HG02759 (cell line): Measurements from ENCODE around the gene HAPLN1.

Source experiments
- ATAC-seq: cut with Tn5 transposase; IDR thresholded peaks from one replicate; pipeline ENCODE4 v1.9.1; 2021; ENCODE audit warnings: mild to moderate bottlenecking, moderate library complexity; ENCODE audit not compliant: unreplicated experiment

HAPLN1 gene

DNA sequence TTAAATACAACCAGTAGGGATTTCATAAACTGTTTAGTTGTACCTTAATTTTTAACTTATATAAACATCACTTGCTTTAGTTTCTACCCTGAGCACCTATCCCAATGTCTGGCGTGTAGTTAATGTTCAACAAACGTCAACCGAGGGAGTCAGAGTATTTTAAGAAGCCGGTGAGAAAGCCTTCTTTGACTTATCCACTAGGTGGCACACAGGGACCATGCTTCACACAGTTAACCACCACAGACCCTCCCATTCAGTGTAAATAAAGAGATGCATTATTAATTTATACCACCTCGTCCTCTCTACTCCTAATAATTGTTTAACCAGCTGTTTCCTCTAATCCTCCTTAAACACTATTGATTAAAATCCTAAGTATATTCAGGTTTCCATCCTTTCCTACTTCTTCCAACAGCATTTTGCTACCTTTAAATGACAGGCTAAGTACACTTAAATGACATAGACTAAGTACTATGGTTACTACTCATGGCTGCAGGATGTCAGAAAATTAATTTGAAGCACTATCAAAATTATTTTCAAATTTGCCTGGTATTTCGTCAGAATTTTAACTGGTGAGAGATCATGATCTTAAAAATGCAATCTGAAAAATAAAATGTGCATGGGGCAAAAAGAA, 2.3 kb downstream of the HAPLN1 start:
- ATAC-seq: peak; percentile 89

DNA sequence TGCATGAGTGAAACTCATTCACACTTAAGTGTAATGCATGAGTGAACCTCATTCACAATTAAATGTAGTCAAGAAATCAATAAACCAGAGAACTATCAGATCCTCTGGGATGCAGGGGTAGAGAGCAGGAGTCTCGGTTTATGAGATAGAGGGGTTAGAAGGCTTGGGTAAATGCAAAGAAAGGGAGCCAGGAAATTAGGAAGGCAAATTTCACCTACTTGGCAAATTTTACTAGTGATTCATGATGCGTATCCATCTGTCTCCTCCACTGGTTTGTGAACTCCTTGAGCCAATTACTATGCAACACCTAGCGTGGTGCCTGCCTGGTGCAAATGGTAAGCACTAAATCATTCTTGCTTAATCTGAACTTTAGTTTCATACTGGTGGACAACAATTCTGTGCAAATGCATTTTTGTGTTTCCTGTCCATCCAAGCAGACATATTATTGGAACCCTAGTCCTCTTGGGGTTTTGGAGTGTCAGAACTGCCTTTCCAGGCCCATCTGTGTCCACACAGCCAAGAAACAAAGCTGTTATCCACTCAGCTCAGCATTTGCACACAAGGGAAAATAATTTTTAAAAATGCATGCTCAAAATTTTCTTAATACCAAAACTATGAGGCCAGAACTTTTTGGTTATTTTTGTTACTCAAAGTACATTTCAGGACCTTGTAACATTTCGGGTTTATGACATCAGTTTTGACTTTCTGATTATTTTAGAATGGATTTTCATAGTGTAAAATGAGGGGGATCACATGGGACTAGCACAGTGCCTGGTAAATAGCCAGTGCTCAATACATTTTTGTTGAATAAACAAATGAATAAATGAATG, 5.2 kb downstream of the HAPLN1 start:
- no peak for ATAC-seq

DNA sequence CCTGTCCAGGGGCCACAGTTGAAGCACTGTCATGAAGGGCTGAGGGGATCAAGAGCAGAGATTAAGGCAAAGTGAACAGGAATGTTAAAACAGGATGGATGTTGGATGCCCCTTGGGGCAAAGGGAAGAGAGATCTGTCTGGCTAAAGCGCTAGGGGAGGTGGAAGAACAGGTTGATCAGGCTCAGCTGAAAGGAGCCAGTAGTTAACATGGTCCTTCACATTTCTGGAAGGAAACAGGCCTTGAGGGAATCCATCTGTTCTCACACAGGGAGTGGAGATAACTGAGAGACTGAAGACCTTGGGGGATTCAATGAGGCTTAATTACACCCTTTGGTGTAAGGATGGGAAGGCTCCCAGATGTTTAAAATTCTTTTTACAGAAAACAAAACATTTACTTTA, 5.8 kb downstream of the HAPLN1 start:
- no peak for ATAC-seq

DNA sequence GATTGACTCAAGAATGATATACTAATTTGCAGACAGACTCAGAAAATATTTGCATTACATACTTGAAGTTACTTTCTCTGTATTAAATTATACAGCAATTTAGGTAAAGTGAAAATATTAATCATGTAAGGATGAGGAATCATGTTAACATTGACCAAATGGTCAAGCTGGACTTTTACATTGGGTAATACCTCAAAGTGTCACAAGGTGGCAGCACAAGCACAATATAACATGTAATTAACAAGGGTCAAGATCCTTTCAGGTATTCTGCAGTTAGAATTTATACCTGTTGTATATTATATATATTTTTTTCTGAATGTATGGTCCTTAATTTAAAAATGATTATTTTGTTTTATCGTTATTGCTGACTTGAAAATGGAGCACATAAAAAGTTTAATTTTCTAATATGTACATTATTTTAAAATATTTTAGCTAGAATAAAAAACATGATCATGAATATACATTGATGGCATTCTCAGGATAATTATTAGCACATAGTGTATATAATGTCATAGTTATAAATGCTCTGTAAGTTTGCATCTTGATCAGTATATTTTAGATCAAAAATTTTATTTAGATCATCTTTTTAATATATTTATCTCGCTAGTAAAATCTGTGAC, 8.6 kb downstream of the HAPLN1 start:
- peak; percentile 80 for ATAC-seq

DNA sequence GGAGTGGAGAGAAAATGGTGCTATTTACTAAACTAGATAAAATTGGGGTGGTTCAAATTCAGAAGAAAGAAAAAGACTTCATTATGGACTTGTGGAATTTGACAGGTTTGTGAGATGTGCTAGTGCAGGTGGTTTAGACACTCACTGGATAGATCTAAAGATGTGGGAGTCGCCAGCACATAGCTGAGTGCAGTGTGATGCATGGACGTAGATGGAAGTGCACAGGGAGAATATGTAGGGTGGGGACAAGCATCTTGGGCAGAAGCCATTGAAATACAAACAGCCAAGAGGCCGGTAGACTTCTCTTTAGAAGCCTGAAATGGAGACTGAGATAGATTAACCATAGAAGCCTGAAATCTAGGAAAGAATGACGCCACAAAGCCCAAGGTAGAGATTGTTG, 10.7 kb downstream of the HAPLN1 start:
- ATAC-seq: no peak

DNA sequence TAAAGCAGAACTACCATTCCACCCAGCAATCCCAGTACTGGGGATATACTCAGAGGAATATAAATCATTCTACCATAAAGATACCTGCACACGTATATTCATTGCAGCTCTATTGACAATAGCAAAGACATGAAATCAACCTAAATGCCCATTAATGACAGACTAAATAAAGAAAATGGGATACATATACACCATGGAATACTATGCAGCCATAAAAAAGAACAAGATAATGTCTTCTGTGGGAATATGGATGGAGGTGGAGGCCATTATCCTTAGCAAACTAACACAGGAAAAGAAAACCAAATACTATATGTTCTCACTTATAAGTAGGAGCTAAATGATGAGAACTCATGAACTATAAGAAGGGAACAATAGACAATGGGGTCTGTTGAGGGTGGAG, 12.5 kb downstream of the HAPLN1 start:
- no peak for ATAC-seq

DNA sequence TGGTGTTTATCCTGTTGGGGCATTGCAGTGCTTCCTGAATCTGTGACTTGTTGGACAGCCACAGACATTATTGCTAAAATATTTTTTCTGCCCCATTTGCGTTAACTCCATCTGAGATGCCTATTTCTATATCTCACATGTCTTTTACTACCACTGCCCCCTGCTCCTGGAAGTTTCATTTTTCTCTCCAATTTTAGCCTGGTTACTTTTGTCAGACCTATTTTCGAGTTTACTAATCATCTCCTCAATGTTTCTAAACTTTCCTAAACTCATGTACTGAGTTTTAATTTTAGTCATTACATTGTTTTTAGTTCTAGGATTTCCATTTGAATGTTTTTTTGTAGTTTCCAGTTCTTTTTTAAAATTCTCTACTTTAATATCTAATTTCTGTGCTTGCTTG, 17.6 kb downstream of the HAPLN1 start:
- ATAC-seq: no peak

DNA sequence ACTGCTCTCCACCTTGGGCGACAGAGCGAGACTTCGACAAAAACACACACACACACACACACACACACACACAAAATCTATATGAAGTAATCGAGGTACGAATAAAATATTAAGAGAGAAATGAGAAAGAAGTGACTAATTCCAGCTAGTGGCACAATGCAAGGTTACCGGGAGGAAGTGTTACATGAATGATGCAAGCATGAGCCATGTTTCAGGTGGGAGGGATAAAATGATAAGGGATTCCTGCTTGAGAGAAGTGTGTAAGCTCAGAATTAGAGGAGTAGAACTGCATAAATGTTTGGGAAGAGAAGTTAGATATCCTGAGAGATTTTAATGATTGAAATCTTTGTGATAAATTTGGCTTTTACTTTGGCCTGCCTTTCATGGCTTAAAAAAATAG, 18.8 kb downstream of the HAPLN1 start:
- ATAC-seq: no peak

DNA sequence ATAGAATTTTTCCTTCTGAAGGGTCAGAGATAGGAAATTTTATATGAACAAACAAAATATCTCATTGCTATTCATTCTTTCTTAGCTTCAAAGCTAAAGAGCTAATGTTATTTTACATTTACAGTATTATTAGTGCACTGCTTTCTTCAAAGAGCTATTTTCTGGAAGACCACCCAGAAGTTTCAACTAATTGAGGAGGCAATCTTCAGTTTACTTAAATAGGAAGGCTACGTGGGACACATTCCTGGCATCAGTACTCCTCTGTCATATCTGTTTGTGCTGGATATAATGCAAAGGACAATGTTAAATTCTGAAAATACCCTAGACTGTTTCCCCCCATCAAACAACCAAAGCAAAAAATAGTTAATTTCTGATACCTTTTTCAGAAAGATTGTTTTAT, 30.8 kb downstream of the HAPLN1 start:
- ATAC-seq: no peak

DNA sequence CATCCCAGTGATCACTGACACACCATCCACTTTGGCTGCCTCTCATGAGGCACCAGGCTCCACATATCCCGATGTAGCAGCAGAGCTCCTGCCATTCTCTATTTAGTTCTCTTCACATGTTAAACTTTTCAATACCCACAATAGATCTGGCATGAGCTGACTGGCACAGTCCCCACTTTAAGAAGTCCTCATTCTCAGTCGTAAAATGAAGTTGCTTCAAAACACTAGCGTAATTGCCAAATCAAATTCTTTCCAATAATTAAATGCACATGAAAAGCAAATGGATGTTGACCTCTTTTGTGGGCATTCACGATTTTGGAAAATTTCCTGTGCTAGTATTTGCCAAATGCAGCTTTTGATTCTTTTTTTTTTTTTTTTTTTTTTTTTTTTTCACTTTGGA, 32.4 kb downstream of the HAPLN1 start:
- ATAC-seq: no peak

DNA sequence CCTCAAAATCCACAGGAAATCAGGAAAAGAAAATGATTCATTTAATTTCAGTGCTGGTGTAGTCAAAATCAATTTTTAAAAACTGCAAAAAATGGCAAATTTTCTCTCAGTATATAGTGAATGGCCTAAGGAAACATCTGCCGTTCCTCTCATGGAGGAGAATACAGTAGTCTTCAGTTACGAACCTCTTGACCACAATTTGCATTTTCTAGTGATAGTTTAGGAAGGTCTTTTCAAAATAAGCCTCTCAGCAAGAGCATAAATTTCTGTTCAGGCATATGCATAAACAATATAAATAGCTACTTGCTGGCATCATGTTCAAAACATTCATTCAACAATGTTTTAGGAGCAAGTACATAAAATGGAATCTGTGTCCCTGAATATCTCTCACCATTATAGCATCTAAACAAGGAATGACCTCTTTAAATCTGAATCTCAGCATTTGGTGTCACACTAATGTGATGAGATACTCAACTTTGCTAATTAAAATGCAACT, 33.5 kb downstream of the HAPLN1 start:
- ATAC-seq: no peak

DNA sequence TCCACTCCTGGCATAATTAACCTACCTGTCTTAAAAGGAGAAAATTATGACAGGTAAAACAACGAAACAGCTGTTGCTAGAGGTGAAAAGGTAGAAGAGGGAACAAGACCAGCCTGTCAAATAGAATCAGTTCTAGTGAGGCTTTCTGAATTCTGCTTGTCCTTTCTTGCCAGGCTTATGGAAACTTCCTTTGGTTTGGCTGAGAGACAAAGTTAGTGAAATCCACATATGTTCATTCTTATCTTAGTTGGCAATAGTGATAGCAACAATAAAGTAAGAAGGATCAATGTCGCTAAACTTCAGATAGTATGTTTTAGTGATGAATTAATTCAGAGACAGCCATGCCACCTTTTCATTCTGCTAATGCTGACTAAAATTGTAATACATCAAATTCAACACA, 34.4 kb downstream of the HAPLN1 start:
- ATAC-seq: no peak

DNA sequence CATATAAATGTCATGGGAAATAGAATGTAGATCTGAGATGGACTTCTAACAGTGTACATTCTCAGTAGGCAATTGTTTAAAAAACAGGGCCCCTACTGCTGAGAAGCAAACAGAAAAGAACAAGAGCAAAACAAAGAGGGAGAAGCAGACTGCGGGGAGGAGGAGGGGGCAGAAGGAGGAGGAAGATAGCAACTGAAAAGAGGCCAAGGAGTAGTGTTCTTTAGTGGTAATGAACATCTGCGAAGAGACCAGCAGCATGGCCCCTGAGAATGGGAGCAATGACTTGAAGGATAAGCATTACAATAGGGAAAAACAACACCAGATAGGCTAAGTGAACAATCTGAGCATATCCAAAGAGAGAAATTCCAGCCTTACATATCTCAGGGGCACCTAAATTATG, 36.8 kb downstream of the HAPLN1 start:
- no peak for ATAC-seq

DNA sequence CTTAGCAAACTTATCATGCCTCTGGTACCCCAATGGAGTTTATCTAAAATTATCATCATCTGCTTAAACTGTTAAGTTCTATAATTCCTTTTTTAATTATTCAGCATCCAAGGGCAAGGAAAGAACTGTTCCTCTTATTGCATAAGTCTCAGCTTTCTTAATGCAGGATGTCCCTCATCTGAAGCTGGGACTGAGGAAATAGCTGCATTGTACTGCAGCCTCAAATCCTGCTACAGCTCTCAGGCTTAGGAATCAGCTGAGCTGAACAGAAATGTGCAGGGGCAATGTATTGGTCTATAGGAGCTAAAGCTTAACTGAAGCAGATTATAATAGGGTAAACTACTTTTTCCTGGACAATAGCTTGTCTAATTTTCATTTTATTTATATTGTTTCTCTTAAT, 48.0 kb downstream of the HAPLN1 start:
- no peak for ATAC-seq

DNA sequence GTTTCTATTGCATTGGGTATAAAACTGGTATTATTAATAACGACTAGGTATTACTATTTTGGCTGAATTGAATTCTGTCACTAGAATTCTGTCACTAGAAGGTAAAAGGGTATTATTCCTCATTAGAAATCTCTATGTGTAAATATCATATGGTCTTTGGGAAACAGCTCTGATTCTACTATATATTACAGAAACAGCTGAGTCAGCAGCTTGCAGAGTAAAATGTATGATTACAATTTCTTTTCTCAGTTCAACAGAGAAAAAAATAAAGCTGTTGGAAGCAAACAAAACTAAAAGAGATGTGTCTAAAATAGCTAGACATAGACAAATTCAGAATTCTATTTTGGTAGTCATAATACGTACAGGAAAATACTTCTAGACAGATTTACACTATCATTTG, 48.5 kb downstream of the HAPLN1 start:
- no peak for ATAC-seq

DNA sequence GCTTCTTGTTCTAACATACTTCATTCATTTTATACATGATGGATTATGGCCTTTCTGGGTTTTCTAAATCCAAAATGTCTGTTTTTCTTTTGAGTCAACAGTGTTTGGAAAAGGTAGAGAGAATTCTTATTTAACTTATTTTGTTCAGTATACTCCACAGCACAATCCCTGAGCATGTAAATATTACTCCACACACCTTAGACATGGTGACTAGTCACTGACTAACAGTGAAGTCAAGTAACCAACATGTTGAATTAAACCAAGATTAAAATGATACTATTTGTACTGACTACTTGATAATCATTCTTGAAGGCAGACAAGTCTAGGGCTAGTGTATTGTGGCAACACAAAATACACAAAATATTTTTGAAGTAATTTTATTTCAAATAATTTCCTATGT, 55.0 kb downstream of the HAPLN1 start:
- no peak for ATAC-seq

DNA sequence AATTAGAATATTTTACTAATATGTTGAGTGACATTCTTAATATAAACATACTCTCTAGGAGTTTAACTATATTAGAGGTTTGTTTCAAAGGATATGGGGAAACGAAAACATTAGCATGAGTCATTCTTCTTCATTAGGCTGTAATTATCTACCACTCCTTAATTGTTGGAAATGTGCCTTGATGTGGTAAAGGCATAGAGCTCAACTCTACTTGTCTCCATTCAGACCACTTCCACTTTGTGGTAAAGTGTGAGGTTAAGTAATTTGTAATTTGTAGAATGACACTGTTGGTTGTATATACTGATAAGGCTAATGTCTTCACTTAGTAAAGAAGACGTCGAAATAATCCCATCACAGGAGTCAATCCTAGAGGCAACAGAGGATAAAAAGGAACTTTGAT, 58.1 kb downstream of the HAPLN1 start:
- ATAC-seq: no peak

DNA sequence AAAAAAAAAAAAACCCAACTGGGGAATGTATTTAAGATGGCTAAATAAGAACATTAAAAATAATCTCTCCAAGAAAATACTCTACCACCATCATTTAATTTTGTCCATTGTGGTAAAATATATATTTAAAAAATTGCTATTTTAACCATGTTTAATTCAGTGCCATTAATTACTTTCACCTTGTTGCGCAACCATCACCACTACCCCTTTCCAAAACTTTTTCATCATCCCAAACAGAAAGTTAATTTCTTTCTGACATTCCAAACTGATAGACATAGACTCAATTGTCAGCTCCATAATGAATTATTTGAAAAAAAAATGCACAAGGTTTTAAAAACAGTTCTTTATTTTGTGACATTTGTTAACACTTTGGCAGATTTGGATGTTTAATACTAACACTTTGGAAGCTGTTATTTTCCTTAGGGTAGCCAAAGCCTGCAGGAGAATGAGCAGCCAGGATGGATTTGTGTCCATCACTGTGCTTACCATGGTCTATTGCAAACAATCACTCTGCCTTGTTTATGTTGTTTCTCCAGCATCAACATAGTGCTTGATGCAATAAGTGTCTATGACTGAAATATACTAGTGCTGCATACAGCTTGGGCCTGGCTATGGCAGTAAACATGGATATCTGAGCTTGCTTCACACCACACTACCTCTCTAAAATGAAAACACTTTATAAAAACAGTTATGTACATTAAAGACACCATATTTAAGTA, 62.7 kb downstream of the HAPLN1 start:
- ATAC-seq: no peak

DNA sequence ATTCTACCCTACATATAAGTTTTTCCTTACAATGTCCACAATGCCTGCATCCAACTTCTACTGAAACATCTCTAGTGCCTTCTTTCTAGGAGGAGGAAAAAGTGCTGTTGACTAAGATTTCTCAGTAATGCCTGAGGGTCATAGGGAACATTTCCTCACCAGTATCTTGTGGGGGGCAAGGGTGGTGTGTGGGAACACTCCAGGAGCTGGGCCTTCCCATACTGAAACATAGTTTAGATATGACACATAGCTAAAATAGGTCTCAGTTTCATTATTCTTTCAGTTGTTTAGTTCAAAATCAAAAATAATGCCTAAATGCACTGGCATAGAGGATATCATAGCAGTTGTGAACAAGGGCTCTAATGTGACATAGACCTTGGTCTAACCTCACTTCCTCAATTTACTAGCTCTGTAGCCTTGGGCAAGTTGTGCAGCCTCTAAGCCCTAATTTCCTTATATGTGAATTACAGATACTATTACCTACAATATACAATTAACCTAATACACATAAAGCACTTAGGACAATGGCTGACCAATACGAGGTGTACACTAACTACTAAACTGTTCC, 66.1 kb downstream of the HAPLN1 start:
- peak; percentile 36 for ATAC-seq

DNA sequence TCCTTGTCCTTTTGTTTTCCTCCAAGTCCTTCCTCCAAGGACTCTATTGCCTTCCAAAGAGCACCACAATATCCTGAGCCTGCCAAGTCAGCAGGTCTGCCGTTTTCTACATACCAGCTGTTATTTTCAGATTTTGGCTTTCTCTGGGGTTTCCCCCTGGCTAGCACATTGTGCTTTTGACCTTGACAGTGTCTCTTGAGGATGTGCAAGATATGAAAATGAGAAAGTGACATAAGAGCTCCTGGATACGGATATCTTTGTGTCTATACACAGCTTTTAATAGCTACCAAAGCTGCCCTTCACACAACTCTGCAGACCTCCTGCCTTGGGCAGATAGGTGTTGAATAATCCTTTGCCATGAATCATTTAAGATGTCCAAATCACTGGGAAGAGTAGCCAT, 67.0 kb downstream of the HAPLN1 start:
- peak; percentile 94 for ATAC-seq

DNA sequence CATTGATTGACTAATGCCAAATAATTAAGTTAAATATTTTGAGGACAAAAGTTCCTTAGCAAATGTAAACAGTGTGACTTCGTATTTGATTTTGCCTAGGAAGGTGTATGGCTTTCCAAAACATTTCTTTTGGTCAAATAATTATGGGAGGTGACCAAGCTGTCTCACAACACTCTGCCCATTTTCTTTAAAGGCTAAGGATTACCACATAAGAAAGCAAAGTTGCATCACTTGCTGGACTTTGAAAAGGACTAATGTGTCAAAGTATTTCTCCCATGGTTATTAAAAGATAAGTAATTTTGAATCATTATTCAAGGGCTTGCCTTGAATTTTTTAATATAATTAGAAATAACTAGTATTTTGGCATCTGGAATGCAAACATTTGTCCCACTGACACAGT, 74.7 kb downstream of the HAPLN1 start:
- no peak for ATAC-seq
